ENCODE measurements around the gene GMFB.

GMFB gene

GRCh38 chr14:54425537-54426274 is 63.1 kb downstream of the GMFB start:
- ATAC-seq: no peak
- DNase-seq: no peak

GRCh38 chr14:54425068-54425467 is 63.7 kb downstream of the GMFB start:
- DNase-seq (no peak), ATAC-seq (no peak)
